Measurements from ENCODE around the gene EML3.
A peak's percentile ranks its signal among the peaks of the same experiment; 100 is the strongest.
"Not testable (repeated sequence)": the region's sequence is repeated elsewhere in the genome, so short reads cannot be mapped to it uniquely, and the experiment has no call there.

EML3 gene

GRCh38 chr11:62575156-62575555 lies 37.4 kb downstream of the EML3 start:
- no peak for DNase-seq (ENCODE audit: insufficient read length)
- no peak for FAIRE-seq
- no peak for TF ChIP-seq POLR2AphosphoS5 (IDR thresholded peaks at IDR 0.05; ENCODE audit: low read depth, low read length)
- TF ChIP-seq TAF1 (IDR thresholded peaks at IDR 0.05; ENCODE audit: borderline replicate concordance, low read depth, low read length) = no peak
- no peak for TF ChIP-seq POLR2A (IDR thresholded peaks at IDR 0.05; ENCODE audit: low read depth, low read length)

- FAIRE-seq (peak; percentile 65), DNase-seq (ENCODE audit: insufficient read length) (no peak)
- TF ChIP-seq TAF1 (IDR thresholded peaks at IDR 0.05; ENCODE audit: borderline replicate concordance, low read depth, low read length) (no peak), POLR2AphosphoS5 (IDR thresholded peaks at IDR 0.05; ENCODE audit: low read depth, low read length) (0 out of 2 replicates have a peak, but pooled peaks have one; percentile 37), POLR2A (IDR thresholded peaks at IDR 0.05; ENCODE audit: low read depth, low read length) (peak; percentile 37; the same call in 1 of the 2 replicates)
Measured at GRCh38 chr11:62574363-62575071, 38.1 kb downstream of the EML3 start.

GRCh38 chr11:62573592-62574362 lies 38.8 kb downstream of the EML3 start, which contains the start of gene EEF1G:
TSS of gene EEF1G (minus strand) at chr11:62573891. CDS start at chr11:62573842, 49 bp downstream.
- TF ChIP-seq POLR2AphosphoS5 (IDR thresholded peaks at IDR 0.05; ENCODE audit: low read depth, low read length) (peak; percentile 87), POLR2A (IDR thresholded peaks at IDR 0.05; ENCODE audit: low read depth, low read length) (peak; percentile 91), TAF1 (IDR thresholded peaks at IDR 0.05; ENCODE audit: borderline replicate concordance, low read depth, low read length) (peak; percentile 99)
- FAIRE-seq (peak; percentile 99), DNase-seq (ENCODE audit: insufficient read length) (peak; percentile 97)

- TF ChIP-seq POLR2AphosphoS5 (IDR thresholded peaks at IDR 0.05; ENCODE audit: low read depth, low read length) (no peak; the same call in 1 of the 2 replicates), POLR2A (IDR thresholded peaks at IDR 0.05; ENCODE audit: low read depth, low read length) (no peak), TAF1 (IDR thresholded peaks at IDR 0.05; ENCODE audit: borderline replicate concordance, low read depth, low read length) (no peak)
- DNase-seq (ENCODE audit: insufficient read length) = no peak
- FAIRE-seq = peak; percentile 36
Measured at GRCh38 chr11:62573006-62573591, 39.5 kb downstream of the EML3 start.

GRCh38 chr11:62572431-62572830 lies 40.1 kb downstream of the EML3 start:
- TF ChIP-seq TAF1 (IDR thresholded peaks at IDR 0.05; ENCODE audit: borderline replicate concordance, low read depth, low read length) (no peak), POLR2AphosphoS5 (IDR thresholded peaks at IDR 0.05; ENCODE audit: low read depth, low read length) (no peak), POLR2A (IDR thresholded peaks at IDR 0.05; ENCODE audit: low read depth, low read length) (no peak)
- DNase-seq (ENCODE audit: insufficient read length) (no peak), FAIRE-seq (no peak)

- not testable (repeated sequence) for DNase-seq (ENCODE audit: insufficient read length); FAIRE-seq
Measured at GRCh38 chr11:62571493-62571892, 41.1 kb downstream of the EML3 start.

GRCh38 chr11:62570903-62571302 lies 41.7 kb downstream of the EML3 start:
- FAIRE-seq = peak; percentile 53
- DNase-seq (ENCODE audit: insufficient read length) = not testable (repeated sequence)

- DNase-seq (ENCODE audit: insufficient read length) (no peak), FAIRE-seq (no peak)
- no peak for TF ChIP-seq TAF1 (IDR thresholded peaks at IDR 0.05; ENCODE audit: borderline replicate concordance, low read depth, low read length)
- no peak for TF ChIP-seq POLR2A (IDR thresholded peaks at IDR 0.05; ENCODE audit: low read depth, low read length)
- TF ChIP-seq POLR2AphosphoS5 (IDR thresholded peaks at IDR 0.05; ENCODE audit: low read depth, low read length) = no peak
Measured at GRCh38 chr11:62569611-62570010, 43.0 kb downstream of the EML3 start.

GRCh38 chr11:62567018-62567633 lies 45.4 kb downstream of the EML3 start:
- TF ChIP-seq TAF1 (IDR thresholded peaks at IDR 0.05; ENCODE audit: borderline replicate concordance, low read depth, low read length) = no peak
- TF ChIP-seq POLR2AphosphoS5 (IDR thresholded peaks at IDR 0.05; ENCODE audit: low read depth, low read length) = 0 out of 2 replicates have a peak, but pooled peaks have one; percentile 18
- no peak for DNase-seq (ENCODE audit: insufficient read length)
- FAIRE-seq = no peak

- FAIRE-seq (no peak), DNase-seq (ENCODE audit: insufficient read length) (no peak)
- TF ChIP-seq POLR2A (IDR thresholded peaks at IDR 0.05; ENCODE audit: low read depth, low read length) = no peak
- no peak for TF ChIP-seq POLR2AphosphoS5 (IDR thresholded peaks at IDR 0.05; ENCODE audit: low read depth, low read length)
- no peak for TF ChIP-seq TAF1 (IDR thresholded peaks at IDR 0.05; ENCODE audit: borderline replicate concordance, low read depth, low read length)
Measured at GRCh38 chr11:62566247-62566646, 46.3 kb downstream of the EML3 start.

GRCh38 chr11:62565100-62565802 lies 47.3 kb downstream of the EML3 start:
- DNase-seq (ENCODE audit: insufficient read length) = no peak
- FAIRE-seq = no peak
- TF ChIP-seq POLR2A (IDR thresholded peaks at IDR 0.05; ENCODE audit: low read depth, low read length) (no peak), TAF1 (IDR thresholded peaks at IDR 0.05; ENCODE audit: borderline replicate concordance, low read depth, low read length) (no peak), POLR2AphosphoS5 (IDR thresholded peaks at IDR 0.05; ENCODE audit: low read depth, low read length) (no peak)

GRCh38 chr11:62561677-62562230 lies 50.8 kb downstream of the EML3 start:
- not testable (repeated sequence) for FAIRE-seq; DNase-seq (ENCODE audit: insufficient read length)

Data from GM12892 (cell line).